OCI-LY3 (cell line): ENCODE measurements around the gene TESK1.
A peak's percentile ranks its signal among the peaks of the same experiment; 100 is the strongest.

ENCODE experiments used
- H2AFZ ChIP-seq: fragments of 200-600, 300-600 bp; shearing (Covaris generic); 2 replicates; pipeline ENCODE4 v1.6.0; 2014; ENCODE audit warnings: antibody characterized with exemption, low read depth, low read length
- H3K27ac ChIP-seq: fragments of 200-600, 300-600 bp; sonication (generic); 2 replicates; pipeline ENCODE4 v1.5.1; 2014; ENCODE audit warnings: mild to moderate bottlenecking, low read length, moderate library complexity, mixed read lengths
- H3K27me3 ChIP-seq: fragments of 200-600, 300-600 bp; sonication (generic); 2 replicates; pipeline ENCODE4 v1.6.1; 2014; ENCODE audit warnings: low read depth, low read length, mixed read lengths
- H3K36me3 ChIP-seq: fragments of 200-600, 300-600 bp; sonication (generic); replicated peaks from 2 replicates; pipeline ENCODE3; 2014; ENCODE audit warnings: low read depth, low read length, mixed read lengths
- H3K4me1 ChIP-seq: fragments of 300-600, 200-600 bp; sonication (generic); 2 replicates; pipeline ENCODE4 v1.6.1; 2014; ENCODE audit warnings: low read length, mixed read lengths
- H3K4me2 ChIP-seq: fragments of 200-600, 300-600 bp; sonication (generic); 2 replicates; pipeline ENCODE4 v1.6.1; 2014; ENCODE audit warnings: low read length, mixed read lengths
- H3K4me3 ChIP-seq: fragments of 300-600, 200-600 bp; sonication (generic); 2 replicates; pipeline ENCODE4 v1.5.1; 2014; ENCODE audit warnings: antibody characterized with exemption, mild to moderate bottlenecking, low read length, moderate library complexity
- H3K79me2 ChIP-seq: fragments of 300-600, 200-600 bp; shearing (Covaris generic); 2 replicates; pipeline ENCODE4 v1.6.1; 2014; ENCODE audit warnings: mild to moderate bottlenecking, low read length, mixed read lengths
- H3K9ac ChIP-seq: fragments of 300-600, 200-600 bp; shearing (Covaris generic); 2 replicates; pipeline ENCODE4 v1.6.0; 2014; ENCODE audit warnings: mild to moderate bottlenecking, low read length, moderate library complexity
- H3K9me3 ChIP-seq: fragments of 200-600, 300-600 bp; shearing (Covaris generic); 2 replicates; pipeline ENCODE4 v1.6.1; 2014; ENCODE audit warnings: low read length, mixed read lengths; ENCODE audit not compliant: insufficient read depth
- H4K20me1 ChIP-seq: fragments of 200-600, 300-600 bp; sonication (generic); 2 replicates; pipeline ENCODE4 v1.6.1; 2016; ENCODE audit warnings: low read length, mixed read lengths; ENCODE audit not compliant: insufficient read depth
- EZH2phosphoT487 ChIP-seq: fragments of 200-600 bp; shearing (Covaris generic); IDR thresholded peaks from 2 replicates; pipeline ENCODE4 v1.6.1; 2018; ENCODE audit warnings: antibody characterized with exemption, mixed run types, low read depth
- TF ChIP-seq, protein P1 (sequence below): fragments of 200-600, 300-600 bp; sonication (generic); IDR thresholded peaks from 2 replicates; pipeline ENCODE4 v1.5.1; 2014; ENCODE audit warnings: antibody characterized with exemption, low read length, low read depth

The TESK1 gene

DNA sequence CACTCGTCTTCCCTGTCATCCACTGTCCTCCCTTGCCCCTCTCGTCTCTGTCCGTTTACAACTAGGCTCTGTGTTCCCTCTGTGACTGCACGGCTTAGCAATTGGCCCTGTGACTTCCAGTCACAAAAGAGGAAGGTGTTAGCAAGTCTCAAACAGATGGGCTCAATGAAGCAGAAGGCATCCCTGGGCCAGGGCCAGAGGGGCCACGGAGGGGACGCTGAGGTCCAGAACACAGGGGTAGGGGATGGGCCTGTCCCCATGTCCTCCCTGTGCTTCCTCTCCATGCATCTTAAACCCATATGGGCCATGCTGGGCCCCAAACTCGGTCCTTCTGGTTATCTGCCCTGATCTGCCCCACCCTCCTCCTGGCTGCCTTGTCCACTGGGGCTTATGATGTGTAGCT is 13.3 kb downstream of the TESK1 start, which contains the start of gene CD72:
TSS of gene CD72 (minus strand) at position 89 of the 403 bp plus-strand sequence. CDS start 110 bp downstream, outside the sequence.
- Histone ChIP-seq H3K4me3 (peak within 1 kb of the TSS; percentile 74), H3K9ac (peak within 1 kb of the TSS; percentile 57), H2AFZ (peak within 1 kb of the TSS; percentile 84), H3K9me3 (peaks cover 3% of the 10 kb centered on the region; the same call in 1 of the 2 replicates), H3K27ac (peak within 1 kb of the TSS; percentile 78), H3K79me2 (no peaks in the 10 kb centered on the region), H3K4me2 (peak within 1 kb of the TSS; percentile 58), H4K20me1 (no peaks in the 10 kb centered on the region), H3K27me3 (0 out of 2 replicates have a peak, but pooled peaks cover 5% of the 10 kb centered on the region), H3K36me3 (no peaks in the 10 kb centered on the region), H3K4me1 (peaks cover 60% of the 10 kb centered on the region)
- TF ChIP-seq EZH2phosphoT487: no peak
- TF ChIP-seq, protein P1, sequence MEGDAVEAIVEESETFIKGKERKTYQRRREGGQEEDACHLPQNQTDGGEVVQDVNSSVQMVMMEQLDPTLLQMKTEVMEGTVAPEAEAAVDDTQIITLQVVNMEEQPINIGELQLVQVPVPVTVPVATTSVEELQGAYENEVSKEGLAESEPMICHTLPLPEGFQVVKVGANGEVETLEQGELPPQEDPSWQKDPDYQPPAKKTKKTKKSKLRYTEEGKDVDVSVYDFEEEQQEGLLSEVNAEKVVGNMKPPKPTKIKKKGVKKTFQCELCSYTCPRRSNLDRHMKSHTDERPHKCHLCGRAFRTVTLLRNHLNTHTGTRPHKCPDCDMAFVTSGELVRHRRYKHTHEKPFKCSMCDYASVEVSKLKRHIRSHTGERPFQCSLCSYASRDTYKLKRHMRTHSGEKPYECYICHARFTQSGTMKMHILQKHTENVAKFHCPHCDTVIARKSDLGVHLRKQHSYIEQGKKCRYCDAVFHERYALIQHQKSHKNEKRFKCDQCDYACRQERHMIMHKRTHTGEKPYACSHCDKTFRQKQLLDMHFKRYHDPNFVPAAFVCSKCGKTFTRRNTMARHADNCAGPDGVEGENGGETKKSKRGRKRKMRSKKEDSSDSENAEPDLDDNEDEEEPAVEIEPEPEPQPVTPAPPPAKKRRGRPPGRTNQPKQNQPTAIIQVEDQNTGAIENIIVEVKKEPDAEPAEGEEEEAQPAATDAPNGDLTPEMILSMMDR: no peak

DNA sequence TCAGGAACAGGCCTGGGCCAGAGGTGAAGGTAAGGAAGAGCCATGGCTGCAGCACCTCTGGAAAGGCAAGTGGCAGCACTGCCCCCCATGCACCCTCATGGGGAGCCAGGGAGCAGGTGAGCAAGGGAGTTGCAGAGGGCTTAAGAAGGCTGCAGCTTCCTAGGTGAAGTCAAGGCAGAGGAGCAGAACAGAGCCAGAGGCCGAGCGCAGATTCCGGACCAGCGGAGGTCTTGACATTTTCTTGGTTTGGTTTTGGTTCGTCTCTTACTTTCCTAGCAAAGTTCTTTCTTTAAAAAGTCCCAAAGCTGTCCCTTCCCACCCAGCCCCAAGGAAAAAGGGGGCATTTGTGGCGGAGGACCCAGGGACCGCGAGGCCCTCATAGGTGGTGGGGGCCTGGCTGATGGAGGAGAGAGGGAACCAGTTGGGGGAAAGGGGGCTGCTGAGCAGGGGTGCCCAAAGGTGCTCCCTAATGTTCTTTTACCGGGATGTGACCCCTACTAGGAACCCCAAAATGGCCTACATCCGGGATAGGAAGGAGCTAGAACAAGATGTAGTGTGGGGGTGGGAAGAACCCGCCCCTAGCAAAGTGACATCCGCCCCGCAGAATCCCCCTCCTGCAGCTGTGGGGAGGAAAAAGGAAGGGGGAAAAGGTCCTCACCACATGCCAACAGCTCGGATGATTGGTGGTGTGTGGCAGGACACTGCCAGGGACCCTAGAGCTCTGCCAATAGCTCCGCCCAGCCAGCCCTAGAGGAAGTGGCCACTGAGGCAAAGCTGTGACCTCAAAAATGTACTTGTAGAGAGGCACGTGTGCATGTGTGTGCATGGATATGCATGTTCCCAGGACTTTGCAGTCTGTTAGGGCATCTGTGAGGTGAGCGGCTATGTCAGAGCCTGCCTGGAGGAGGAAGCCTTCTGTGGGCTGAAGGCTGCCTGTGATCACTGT is 14.1 kb downstream of the TESK1 start:
- peak overlapping the region; percentile 57; the same call in 1 of the 2 replicates for H3K9ac ChIP-seq
- peaks cover 3% of the 10 kb centered on the region; the same call in 1 of the 2 replicates for H3K9me3 ChIP-seq
- H3K4me2 ChIP-seq: peak overlapping the region; percentile 58
- peak overlapping the region; percentile 84 for H2AFZ ChIP-seq
- H3K36me3 ChIP-seq: no peaks in the 10 kb centered on the region
- H3K4me1 ChIP-seq: peaks cover 60% of the 10 kb centered on the region
- peak overlapping the region; percentile 74 for H3K4me3 ChIP-seq
- H3K27ac ChIP-seq: peak overlapping the region; percentile 78
- no peaks in the 10 kb centered on the region for H3K79me2 ChIP-seq
- TF ChIP-seq, protein P1: no peak
- TF ChIP-seq EZH2phosphoT487: no peak
- 0 out of 2 replicates have a peak, but pooled peaks cover 5% of the 10 kb centered on the region for H3K27me3 ChIP-seq
- no peaks in the 10 kb centered on the region for H4K20me1 ChIP-seq

DNA sequence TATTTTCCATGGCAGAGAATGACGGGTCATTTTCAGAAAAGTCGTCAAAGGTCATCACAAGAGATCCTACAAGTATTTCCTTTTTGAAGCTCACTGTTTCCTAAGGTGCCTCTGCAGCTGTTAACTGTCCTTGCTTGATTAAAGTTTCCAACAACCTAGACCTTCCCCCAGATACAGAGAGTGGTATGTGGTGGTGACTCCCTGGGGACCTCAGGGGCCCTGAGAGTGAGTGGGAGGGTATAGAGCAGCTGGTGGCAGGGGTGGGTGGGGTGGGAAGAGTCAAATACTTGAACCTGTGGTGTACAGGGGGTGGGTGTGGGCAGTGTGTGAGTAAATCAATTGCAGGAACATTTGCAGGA is 14.7 kb downstream of the TESK1 start:
- Histone ChIP-seq H3K4me2 (peak overlapping the region; percentile 58), H3K27me3 (0 out of 2 replicates have a peak, but pooled peaks cover 5% of the 10 kb centered on the region), H3K36me3 (no peaks in the 10 kb centered on the region), H3K79me2 (no peaks in the 10 kb centered on the region), H3K9ac (peak overlapping the region; percentile 57; the same call in 1 of the 2 replicates), H2AFZ (peak overlapping the region; percentile 84), H3K4me3 (peak overlapping the region; percentile 24; the same call in 1 of the 2 replicates), H3K9me3 (peaks cover 3% of the 10 kb centered on the region; the same call in 1 of the 2 replicates), H3K27ac (peak overlapping the region; percentile 78), H3K4me1 (peaks cover 60% of the 10 kb centered on the region), H4K20me1 (no peaks in the 10 kb centered on the region)
- TF ChIP-seq, protein P1: no peak
- TF ChIP-seq EZH2phosphoT487: no peak

DNA sequence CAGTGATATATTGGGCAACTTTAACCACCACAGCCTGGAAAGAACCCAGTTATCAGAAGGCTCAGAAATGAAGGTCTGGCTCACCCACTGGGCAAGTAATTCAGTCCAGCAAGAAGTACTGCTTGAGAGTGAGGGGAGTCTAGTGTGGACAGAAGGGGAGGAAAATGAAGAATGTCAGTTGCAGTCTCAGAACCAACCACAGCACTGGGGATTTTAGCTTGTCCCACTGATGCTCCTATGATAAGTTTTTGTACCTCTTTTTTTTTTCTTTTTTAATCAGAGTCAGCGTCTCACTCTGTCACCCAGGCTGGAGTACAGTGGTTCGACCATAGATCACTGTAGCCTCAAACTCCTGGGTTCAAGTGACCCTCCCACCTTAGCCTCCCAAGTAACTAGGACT is 22.5 kb downstream of the TESK1 start:
- H3K4me3 ChIP-seq: peak overlapping the region; percentile 30; the same call in 1 of the 2 replicates
- H3K36me3 ChIP-seq: no peaks in the 10 kb centered on the region
- peaks cover 17% of the 10 kb centered on the region for H3K4me1 ChIP-seq
- peak overlapping the region; percentile 35; the same call in 1 of the 2 replicates for H3K9ac ChIP-seq
- peak overlapping the region; percentile 75 for H3K4me2 ChIP-seq
- H3K27me3 ChIP-seq: no peaks in the 10 kb centered on the region
- no peaks in the 10 kb centered on the region for H3K9me3 ChIP-seq
- no peaks in the 10 kb centered on the region for H4K20me1 ChIP-seq
- peak overlapping the region; percentile 54 for H3K27ac ChIP-seq
- TF ChIP-seq EZH2phosphoT487: no peak
- TF ChIP-seq, protein P1: no peak
- H3K79me2 ChIP-seq: no peaks in the 10 kb centered on the region
- no peak overlapping the region for H2AFZ ChIP-seq
